GM21619 (cell line): Measurements from ENCODE around the gene SETD4.
"Not testable (repeated sequence)": the region's sequence is repeated elsewhere in the genome, so short reads cannot be mapped to it uniquely, and the experiment has no call there.

Experiments used
- ATAC-seq: cut with Tn5 transposase; IDR thresholded peaks from one replicate; pipeline ENCODE4 v1.9.1; 2021; ENCODE audit not compliant: unreplicated experiment

Gene SETD4

DNA sequence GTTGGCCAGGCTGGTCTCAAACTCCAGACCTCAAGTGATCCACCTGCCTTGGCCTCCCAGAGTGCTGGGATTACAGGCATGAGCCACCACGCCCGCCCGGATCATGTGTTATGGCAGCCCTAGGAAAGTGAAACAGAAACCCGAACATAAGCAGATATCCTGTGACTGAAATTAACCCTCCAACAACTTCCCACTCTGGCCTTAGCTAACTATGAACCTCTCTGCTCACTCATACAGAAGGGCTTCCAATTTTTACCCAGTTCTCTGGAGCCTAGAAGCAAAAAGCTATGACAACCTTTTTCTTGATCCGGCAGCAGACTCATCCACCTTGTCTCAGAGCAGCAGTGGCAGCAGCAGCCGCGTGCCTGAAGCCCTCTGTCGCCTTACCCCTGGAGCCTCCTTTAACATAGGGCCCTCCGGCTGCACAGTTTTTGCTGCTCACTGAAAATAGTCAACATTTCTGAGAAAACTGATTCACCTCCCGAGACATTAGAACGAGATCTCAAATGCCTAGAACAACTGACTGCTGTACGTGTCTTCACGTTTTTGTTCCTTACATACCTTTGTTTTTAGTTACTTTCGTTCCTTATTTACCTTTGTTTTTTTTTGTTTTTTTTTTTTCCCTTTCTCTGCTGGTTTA lies 18.8 kb upstream of the SETD4 start:
- no peak for ATAC-seq

GRCh38 chr21:36077758-36078157 lies 17.4 kb upstream of the SETD4 start:
- no peak for ATAC-seq

- no peak for ATAC-seq
Measured at GRCh38 chr21:36076878-36077655, 16.7 kb upstream of the SETD4 start.

DNA sequence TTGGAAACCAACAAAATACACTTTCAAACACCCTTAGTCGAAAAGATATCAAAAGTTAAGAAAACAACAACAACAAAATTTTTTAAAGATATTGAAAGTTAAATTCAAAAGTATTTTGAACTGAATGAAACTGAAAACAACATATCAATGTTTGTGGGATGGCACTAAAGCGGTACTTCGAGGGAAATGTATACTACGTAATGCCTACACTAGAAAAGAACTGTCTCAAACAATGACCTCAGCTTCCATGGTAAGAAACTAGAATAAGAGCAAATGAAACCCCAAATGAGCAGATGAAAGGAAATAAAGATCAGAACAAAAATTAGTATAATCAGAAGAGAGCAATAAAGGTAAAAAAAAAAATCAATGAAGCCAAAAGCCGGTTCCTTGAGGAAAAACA lies 15.6 kb upstream of the SETD4 start:
- no peak for ATAC-seq

- no peak for ATAC-seq
Measured at GRCh38 chr21:36075171-36075570, 14.8 kb upstream of the SETD4 start.

DNA sequence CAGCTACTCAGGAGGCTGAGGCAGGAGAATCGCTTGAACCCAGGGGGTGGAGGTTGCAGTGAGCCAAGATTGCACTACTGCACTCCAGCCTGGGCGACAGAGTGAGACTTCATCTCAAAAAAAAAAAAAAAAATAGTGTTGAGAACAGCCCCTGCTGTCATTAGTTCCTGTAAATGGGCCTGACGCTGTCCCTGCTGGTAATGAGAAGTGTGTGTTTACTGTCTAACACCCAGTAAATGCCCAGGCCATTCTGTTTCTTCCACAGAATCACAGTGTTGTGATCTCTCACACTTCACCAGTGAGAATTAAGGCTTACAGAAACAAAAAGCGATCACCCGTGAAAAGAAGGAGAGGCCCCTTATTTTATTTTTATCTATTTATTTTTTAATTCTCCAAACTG lies 13.6 kb upstream of the SETD4 start:
- not testable (repeated sequence) for ATAC-seq

DNA sequence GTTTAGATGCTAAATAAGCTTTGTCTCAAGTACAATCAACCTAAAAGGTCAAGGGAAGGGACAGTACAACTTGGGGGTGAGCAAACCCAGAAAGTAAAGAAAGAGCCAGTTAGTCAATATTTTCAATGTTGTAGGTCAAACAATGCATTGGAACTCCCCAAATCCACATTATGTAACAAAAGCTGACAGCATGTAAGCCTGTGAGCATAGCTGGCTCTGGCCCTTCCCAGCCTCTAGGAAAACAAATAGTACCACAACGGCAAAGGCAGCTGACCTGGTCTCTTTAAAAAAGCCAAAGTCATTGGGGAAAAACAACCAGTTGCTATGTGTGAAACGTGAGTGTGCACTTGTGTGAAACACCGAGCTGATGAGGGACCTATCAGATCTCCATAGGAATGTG lies 12.9 kb upstream of the SETD4 start:
- no peak for ATAC-seq

DNA sequence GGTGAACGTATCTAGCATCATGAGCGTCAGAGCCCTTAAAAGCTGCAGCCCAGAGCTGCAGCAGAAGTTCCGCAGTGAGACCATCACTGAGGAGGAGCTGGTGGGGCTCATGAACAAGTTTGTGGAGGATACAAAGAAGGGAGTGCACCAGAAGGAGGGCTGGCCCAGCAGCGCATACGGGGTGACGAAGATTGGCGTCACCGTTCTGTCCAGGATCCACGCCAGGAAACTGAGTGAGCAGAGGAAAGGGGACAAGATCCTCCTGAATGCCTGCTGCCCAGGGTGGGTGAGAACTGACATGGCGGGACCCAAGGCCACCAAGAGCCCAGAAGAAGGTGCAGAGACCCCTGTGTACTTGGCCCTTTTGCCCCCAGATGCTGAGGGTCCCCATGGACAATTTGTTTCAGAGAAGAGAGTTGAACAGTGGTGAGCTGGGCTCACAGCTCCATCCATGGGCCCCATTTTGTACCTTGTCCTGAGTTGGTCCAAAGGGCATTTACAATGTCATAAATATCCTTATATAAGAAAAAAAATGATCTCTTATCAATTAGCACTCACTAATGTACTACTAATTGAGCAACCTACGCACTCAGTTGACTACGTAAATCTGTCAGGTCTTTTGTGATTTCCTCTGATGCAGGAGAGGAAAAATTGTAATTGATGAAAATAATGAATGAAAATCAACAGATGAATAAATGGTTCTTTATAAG lies 12.3 kb upstream of the SETD4 start:
- no peak for ATAC-seq

DNA sequence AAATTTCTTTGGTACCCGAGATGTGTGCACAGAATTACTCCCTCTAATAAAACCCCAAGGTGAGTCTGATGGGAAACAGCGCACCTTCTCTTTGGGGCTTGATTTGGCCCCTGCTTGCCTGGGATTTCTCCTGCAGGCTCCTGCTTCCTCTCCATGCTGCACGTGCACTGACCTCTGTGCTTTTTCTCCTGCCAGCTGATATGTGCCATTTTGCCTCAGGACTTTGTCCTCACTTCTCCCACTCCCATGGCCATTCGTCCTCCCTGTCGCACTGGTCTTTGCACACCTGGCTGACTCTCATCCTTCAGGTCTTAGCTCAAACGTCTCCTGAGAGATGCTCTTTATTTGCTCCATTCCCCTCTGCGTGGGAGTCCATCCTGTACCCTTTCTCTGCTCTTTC lies 10.7 kb upstream of the SETD4 start:
- no peak for ATAC-seq

GRCh38 chr21:36069713-36070583 lies 9.6 kb upstream of the SETD4 start, which contains the start of gene CBR1:
Gene CBR1, plus strand, starts transcription at chr21:36070024. Its CDS starts 92 bp downstream, at chr21:36070116.
- peak; percentile 91 for ATAC-seq

- no peak for ATAC-seq
Measured at GRCh38 chr21:36068748-36069398, 8.5 kb upstream of the SETD4 start.

DNA sequence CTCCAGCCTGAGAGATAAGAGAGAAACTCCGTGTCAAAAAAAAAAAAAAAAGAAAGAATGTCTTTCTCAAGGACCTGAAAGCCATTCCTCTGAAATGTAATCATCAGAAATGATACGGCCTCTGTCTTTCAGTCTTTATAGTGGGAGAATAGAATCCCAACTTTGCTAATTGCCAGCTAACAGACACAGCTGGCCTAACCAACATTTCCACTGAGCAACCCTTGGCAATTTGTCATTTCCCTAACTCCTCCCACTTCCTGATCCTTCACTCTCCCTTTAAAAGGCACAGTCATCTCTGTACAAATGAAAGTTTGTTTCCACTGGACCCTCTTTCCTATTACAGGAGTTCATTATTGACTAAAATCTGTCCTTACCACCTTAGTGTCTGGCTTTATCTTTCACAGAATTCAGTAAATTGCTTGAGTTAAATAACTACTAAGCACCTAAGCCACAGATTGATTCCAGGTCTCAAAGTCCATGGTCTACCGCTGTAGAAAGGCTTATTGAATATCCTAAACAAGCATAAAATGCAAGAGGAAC lies 5.2 kb upstream of the SETD4 start:
- no peak for ATAC-seq

- no peak for ATAC-seq
Measured at GRCh38 chr21:36064085-36064460, 3.7 kb upstream of the SETD4 start.

DNA sequence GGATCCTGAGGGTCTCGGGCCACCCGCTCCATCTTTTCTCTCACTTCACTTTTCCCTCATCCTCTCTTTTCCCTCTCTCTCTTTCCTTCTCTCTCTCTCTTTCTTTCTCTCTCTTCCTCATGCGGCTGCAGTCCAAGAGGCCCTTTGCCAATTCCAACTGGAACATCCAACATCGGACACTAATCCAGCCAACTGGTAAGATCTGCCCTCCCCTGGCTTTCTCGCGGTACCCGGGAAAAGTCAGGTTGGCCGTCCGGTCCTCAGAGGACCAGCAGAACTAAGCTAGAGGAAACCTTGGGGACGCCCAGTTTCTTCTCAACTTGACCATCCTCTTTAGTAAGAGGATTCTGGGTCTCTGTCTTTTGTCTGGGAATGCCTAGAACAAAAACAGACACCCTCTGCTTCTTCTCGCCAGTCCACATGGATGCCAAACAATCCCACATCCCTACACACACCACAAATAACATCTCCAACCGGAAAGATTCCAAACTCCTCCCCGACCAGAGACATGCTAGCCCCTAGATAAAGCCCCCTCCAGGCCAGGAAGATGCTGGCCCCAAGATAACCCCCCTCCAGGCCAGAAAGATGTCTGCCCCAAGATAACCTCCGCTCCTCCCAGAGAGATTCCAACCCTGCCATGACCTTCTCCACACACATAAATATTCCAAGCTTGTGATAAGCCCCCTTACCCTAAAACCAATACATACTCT lies 3.2 kb upstream of the SETD4 start:
- ATAC-seq, result no peak

DNA sequence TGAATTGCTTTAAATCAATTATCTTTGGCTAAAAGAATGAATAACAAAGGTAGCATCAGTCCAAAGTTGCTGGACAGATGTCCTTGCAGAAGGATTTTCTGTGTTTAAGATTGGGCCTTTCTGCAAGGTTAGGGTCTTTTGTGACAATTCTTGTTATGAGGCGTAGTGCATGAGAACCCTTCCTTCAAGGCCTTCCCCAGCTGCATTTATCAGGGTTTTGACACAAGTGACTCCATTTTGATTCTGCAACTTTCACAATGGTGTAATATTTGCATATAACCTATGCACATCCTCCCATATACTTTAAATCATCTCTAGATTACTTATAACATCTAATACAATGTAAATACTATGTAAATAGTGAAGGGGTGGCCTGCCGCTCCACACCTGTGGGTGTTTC lies 1.1 kb upstream of the SETD4 start:
- no peak for ATAC-seq

GRCh38 chr21:36059823-36060158 lies 535 bp downstream of the SETD4 start:
- peak; percentile 46 for ATAC-seq

DNA sequence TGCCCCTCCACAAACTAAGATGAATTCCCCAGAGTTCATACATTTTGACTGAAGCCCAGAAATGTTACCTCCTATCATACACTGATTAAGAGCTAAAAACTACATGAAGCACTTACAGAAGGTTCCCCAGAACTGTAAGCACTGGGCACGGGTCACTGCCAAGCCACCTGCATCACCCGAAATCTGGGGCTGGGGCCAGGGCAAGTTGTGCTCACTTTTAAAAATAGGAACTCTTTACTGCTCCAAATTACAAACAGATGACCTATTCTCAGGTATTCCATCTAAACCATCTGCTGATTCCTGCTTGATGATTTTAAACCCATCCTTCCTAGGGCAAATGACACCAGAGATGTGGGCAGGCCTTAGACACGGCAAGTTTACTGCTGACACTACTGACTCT lies 4.8 kb downstream of the SETD4 start:
- ATAC-seq, result no peak

- ATAC-seq, result no peak
Measured at GRCh38 chr21:36053715-36054062, 6.6 kb downstream of the SETD4 start.

GRCh38 chr21:36052860-36053714 lies 7.2 kb downstream of the SETD4 start:
- no peak for ATAC-seq
